Fibroblast of lung (primary cell): Measurements from ENCODE around the gene TBC1D22A.

Experiments
- CTCF ChIP-seq, 2 donors: IDR thresholded peaks in 1 of 2; conservative IDR thresholded peaks in 1 of 2; 1 replicate in 1 of 2; 2 replicates in 1 of 2; pipeline ENCODE4 v1.5.1; 2011 to 2012; ENCODE audit warnings: low read length in 2 of 2, control low read depth in 1 of 2, inconsistent platforms in 1 of 2, low read depth in 1 of 2, mild to moderate bottlenecking in 1 of 2
- EZH2 ChIP-seq: IDR thresholded peaks from 2 replicates; pipeline ENCODE4 v1.5.1; 2012; ENCODE audit warnings: low read length, control low read depth, mild to moderate bottlenecking; ENCODE audit errors: missing control alignments

- TF ChIP-seq CTCF (conservative IDR thresholded peaks at IDR 0.05 in 1 of 2, IDR thresholded peaks at IDR 0.05 in 1 of 2; ENCODE audit: low read depth in 1 of 2, low read length in 2 of 2), result no peak
- no peak for TF ChIP-seq EZH2
These were observed 380.1 kb downstream of the TBC1D22A start for GRCh38 chr22:47142427-47143046.
